SK-N-SH treated with all-trans-retinoic acid at 6 μM for 48 hours (cell line): ENCODE results near the gene TEX2.

ENCODE experiments used
- CREB5 ChIP-seq: fragments of 250-450 bp; sonication (Bioruptor Pico); IDR thresholded peaks from 2 replicates; pipeline ENCODE4 v1.5.1; 2020; ENCODE audit warnings: low read depth, mild to moderate bottlenecking, moderate library complexity
- ISL1 ChIP-seq: fragments of 250-450 bp; sonication (Bioruptor Pico); IDR thresholded peaks from 2 replicates; pipeline ENCODE4 v2.1.2; 2022; ENCODE audit warnings: mild to moderate bottlenecking, moderate library complexity
- PATZ1 ChIP-seq: fragments of 250-450 bp; sonication (Bioruptor Pico); IDR thresholded peaks from 2 replicates; pipeline ENCODE4 v1.8.0; 2020; ENCODE audit warnings: mild to moderate bottlenecking, moderate library complexity, borderline replicate concordance
- RARB ChIP-seq: fragments of 250-450 bp; sonication (Bioruptor Pico); IDR thresholded peaks from 2 replicates; pipeline ENCODE4 v1.8.0; 2021; ENCODE audit warnings: mild to moderate bottlenecking, moderate library complexity
- ZNF565 ChIP-seq: fragments of 450-650 bp; formaldehyde crosslinking; conservative IDR thresholded peaks from 2 replicates; pipeline ENCODE4 v1.5.0; 2020; ENCODE audit warnings: low read depth, mild to moderate bottlenecking, moderate library complexity

GRCh38 chr17:64138441-64138840 is 124.6 kb downstream of the TEX2 start:
- TF ChIP-seq CREB5 (CRISPR knock-in tag): no peak
- no peak for TF ChIP-seq RARB
- no peak for TF ChIP-seq ISL1 (CRISPR knock-in tag)
- no peak for TF ChIP-seq ZNF565
- TF ChIP-seq PATZ1: no peak
